Vagina (tissue), 2 donors: ENCODE results near the gene DNMT1. TPM values are rescaled to one million over a fixed set of nuclear protein-coding genes. Genes with fewer than 3 reads are reported as not detected.
A peak's percentile ranks its signal among the peaks of the same experiment; 100 is the strongest.

Experiments
- DNase-seq, 2 donors: peaks; one replicate each; pipeline ENCODE4 v3.0.0-alpha.2; 2017; ENCODE audit errors: extremely low spot score in 2 of 2
- H3K27ac ChIP-seq: fragments of 200-600 bp; sonication (generic); one replicate; pipeline ENCODE4 v1.5.1; 2019
- H3K27me3 ChIP-seq: fragments of 200-600 bp; sonication (generic); one replicate; pipeline ENCODE4 v1.5.1; 2019
- H3K36me3 ChIP-seq, 2 donors: fragments of 200-600 bp; sonication (generic); one replicate each; pipeline ENCODE4 v1.5.1; 2017 to 2019
- H3K4me1 ChIP-seq: fragments of 200-600 bp; sonication (generic); one replicate; pipeline ENCODE4 v1.5.1; 2019
- H3K4me3 ChIP-seq, 2 donors: fragments of 200-600 bp; sonication (generic); 1 replicate in 1 of 2; 2 replicates in 1 of 2; pipeline ENCODE4 v1.5.1; 2016 to 2019
- H3K9me3 ChIP-seq: fragments of 200-600 bp; sonication (generic); one replicate; pipeline ENCODE4 v1.5.1; 2019
- POLR2A ChIP-seq, 2 donors: fragments of 450-650 bp; IDR thresholded peaks; one replicate each; pipeline ENCODE4 v1.6.1; 2017; ENCODE audit warnings: antibody characterized with exemption in 2 of 2, mild to moderate bottlenecking in 2 of 2, moderate library complexity in 2 of 2
- POLR2AphosphoS5 ChIP-seq, 2 donors: sonication (generic); formaldehyde crosslinking; IDR thresholded peaks; one replicate each; pipeline ENCODE4 v1.9.0; 2017; ENCODE audit warnings: antibody characterized with exemption in 2 of 2, mild to moderate bottlenecking in 2 of 2, low read depth in 1 of 2; ENCODE audit not compliant: insufficient read depth in 1 of 2
- intact Hi-C: fragments of 100-400 bp; cut with DNase I; formaldehyde crosslinking; loops from one replicate; pipeline ENCODE4 v1.15.1; 2023
- total RNA-seq: library from RNA; depleted of rRNA; stranded (reverse); fragments of >200 nt; gene quantifications from one replicate; pipeline ENCODE4 v1.2.3, GENCODE V29; 2016
- TF ChIP-seq, protein P1 (sequence below), 3 experiments: fragments of 450-650 bp in 2 of 3; fragments of 200-600 bp in 1 of 3; sonication (generic) in 1 of 3; IDR thresholded peaks; one replicate each; pipeline ENCODE4 v1.5.1; 2017 to 2019; ENCODE audit warnings: antibody characterized with exemption in 3 of 3, mild to moderate bottlenecking in 2 of 3, moderate library complexity in 2 of 3

Gene DNMT1
- total RNA-seq, 1 donor from 2014 or later: 36.8 TPM

DNA sequence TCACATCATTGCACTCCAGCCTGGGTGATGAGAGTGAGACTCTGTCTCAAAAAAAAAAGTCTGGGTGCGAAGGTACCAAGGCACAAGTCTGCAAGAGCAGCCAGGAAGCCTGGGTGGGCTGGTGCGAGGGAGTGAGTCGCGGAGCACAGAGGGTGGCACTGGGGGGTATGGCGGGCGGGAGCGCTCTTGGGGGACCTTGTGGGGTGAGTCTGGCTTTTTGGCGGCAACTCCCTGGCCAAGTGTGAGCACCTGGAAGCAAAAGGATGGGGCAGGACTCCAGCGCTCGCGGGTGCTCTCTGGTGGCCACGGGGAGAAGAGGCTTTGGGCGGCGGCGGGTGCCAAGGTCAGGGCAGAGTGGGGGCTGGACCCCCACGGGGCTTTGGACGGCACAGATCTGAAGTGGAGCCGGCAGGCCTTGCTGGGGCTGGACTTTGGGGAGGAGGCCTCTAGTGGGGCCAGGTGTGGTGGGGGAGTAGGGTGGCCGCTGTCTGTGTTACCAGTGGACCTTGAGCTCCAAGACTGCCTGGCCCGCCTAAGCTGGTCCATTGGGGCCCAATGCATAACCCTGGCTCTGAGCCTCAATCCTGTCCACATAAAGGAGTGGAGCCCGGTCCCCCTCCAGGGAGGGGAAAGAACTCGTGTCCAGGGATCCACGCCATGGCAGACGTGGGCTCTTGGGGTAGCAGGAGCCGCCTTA lies 81.7 kb downstream of the DNMT1 start:
- Histone ChIP-seq H3K4me1 (peaks cover 11% of the 10 kb centered on the region), H3K27me3 (no peaks in the 10 kb centered on the region), H3K9me3 (no peaks in the 10 kb centered on the region), H3K4me3 (no peak overlapping the region), H3K36me3 (peaks cover 0 to 72% of the 10 kb centered on the region in 2 donors), H3K27ac (no peak overlapping the region)
- peak; percentile 84 to 95 for DNase-seq
- TF ChIP-seq, protein P1, sequence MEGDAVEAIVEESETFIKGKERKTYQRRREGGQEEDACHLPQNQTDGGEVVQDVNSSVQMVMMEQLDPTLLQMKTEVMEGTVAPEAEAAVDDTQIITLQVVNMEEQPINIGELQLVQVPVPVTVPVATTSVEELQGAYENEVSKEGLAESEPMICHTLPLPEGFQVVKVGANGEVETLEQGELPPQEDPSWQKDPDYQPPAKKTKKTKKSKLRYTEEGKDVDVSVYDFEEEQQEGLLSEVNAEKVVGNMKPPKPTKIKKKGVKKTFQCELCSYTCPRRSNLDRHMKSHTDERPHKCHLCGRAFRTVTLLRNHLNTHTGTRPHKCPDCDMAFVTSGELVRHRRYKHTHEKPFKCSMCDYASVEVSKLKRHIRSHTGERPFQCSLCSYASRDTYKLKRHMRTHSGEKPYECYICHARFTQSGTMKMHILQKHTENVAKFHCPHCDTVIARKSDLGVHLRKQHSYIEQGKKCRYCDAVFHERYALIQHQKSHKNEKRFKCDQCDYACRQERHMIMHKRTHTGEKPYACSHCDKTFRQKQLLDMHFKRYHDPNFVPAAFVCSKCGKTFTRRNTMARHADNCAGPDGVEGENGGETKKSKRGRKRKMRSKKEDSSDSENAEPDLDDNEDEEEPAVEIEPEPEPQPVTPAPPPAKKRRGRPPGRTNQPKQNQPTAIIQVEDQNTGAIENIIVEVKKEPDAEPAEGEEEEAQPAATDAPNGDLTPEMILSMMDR (IDR thresholded peaks at IDR 0.05): peak in 2 of 3 experiments; percentile 24 to 36
- TF ChIP-seq POLR2AphosphoS5 (IDR thresholded peaks at IDR 0.05; ENCODE audit: insufficient read depth in 1 of 2, low read depth in 1 of 2): no peak
- intact Hi-C loops: no loop called here

DNA sequence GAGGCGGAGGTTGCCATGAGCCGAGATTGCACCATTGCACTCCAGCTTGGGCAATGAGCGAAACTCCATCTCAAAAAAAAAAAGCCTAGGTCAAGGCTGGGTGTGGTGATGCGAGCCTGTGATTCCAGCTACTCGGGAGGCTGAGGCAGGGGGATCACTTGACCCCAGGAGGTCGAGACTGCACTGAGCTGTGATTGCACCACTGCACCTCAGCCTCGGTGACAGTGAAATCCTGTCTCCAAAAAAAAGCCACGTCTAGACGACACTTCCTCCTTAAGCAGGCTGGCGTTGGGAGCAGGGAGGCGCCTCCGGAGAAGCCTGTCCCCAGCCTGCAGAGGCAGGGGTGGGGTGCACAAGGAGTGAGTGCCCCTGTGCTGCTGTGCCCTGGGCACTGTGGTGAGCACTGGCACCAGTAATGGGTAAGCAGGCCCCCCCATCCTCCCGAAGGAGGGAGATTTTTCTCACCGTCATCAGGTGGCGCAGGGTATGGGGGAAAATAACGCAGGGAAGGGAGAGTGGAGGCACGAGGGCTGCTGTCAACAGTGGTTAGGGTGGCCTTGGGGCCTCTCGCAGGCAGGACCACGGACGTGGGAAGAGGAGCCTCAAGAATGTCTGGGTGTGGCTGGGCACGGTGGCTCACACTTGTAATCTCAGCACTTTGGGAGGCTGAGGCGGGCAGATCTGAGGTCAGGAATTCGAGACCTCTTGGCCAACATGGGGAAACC lies 82.6 kb downstream of the DNMT1 start:
- no peak overlapping the region for H3K27ac ChIP-seq
- no peaks in the 10 kb centered on the region for H3K9me3 ChIP-seq
- peaks cover 0 to 72% of the 10 kb centered on the region in 2 donors for H3K36me3 ChIP-seq
- intact Hi-C loops: no loop called here
- DNase-seq: peak; percentile 79 to 87
- peaks cover 18% of the 10 kb centered on the region for H3K4me1 ChIP-seq
- TF ChIP-seq, protein P1 (IDR thresholded peaks at IDR 0.05): no peak
- no peak for TF ChIP-seq POLR2A (IDR thresholded peaks at IDR 0.05)
- TF ChIP-seq POLR2AphosphoS5 (IDR thresholded peaks at IDR 0.05; ENCODE audit: insufficient read depth in 1 of 2, low read depth in 1 of 2): peak in 1 of 2 donors; percentile 20
- H3K4me3 ChIP-seq: no peak overlapping the region
- no peaks in the 10 kb centered on the region for H3K27me3 ChIP-seq

DNA sequence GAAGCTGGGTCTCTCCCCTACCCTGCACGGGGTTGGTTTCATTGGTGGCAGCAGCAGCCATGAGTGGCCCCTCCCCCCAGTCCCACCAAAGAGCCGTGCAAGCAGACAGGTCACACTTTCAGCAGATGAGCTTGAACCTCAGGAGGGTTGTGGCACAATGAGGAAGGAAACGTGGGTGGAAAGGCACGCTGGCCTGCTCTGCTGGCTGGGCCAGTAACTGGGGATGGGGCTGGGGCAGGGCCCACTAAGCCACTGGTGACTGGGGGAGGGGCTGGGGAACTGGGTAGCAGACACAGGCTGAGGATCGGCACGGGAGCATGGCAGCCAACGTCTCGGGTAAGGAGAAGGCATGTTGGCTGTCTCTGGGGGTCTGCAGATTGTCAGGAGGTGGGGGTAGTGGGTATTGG lies 83.3 kb downstream of the DNMT1 start, which contains the start of gene P2RY11:
Gene P2RY11 (plus strand): TSS at position 289 of the 407 bp plus-strand sequence. CDS start 29 bp downstream, at position 318.
- no peaks in the 10 kb centered on the region for H3K27me3 ChIP-seq
- H3K27ac ChIP-seq: no peak within 1 kb of the TSS
- TF ChIP-seq POLR2AphosphoS5 (IDR thresholded peaks at IDR 0.05; ENCODE audit: insufficient read depth in 1 of 2, low read depth in 1 of 2) (no peak), POLR2A (IDR thresholded peaks at IDR 0.05) (no peak)
- TF ChIP-seq, protein P1 (IDR thresholded peaks at IDR 0.05): no peak
- peak in 1 of 2 donors; percentile 91 for DNase-seq
- H3K36me3 ChIP-seq: peaks cover 0 to 64% of the 10 kb centered on the region in 2 donors
- H3K9me3 ChIP-seq: no peaks in the 10 kb centered on the region
- no peak within 1 kb of the TSS for H3K4me3 ChIP-seq
- peaks cover 26% of the 10 kb centered on the region for H3K4me1 ChIP-seq
- intact Hi-C loops: no loop called here

DNA sequence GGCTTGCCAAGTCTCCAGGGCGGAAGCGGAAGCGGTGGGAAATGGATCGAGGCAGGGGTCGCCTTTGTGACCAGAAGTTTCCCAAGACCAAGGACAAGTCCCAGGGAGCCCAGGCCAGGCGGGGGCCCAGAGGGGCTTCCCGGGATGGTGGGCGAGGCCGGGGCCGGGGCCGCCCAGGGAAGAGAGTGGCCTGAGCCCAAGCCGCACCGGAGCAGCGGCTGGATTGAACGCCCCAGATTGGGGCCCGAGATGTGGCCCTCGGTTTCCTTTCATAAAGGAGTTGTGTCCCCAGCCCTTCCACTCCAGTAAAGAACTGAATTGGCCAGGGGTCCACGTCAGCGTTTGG lies 83.8 kb downstream of the DNMT1 start:
- TF ChIP-seq POLR2A (IDR thresholded peaks at IDR 0.05) (no peak), POLR2AphosphoS5 (IDR thresholded peaks at IDR 0.05; ENCODE audit: insufficient read depth in 1 of 2, low read depth in 1 of 2) (no peak)
- TF ChIP-seq, protein P1 (IDR thresholded peaks at IDR 0.05): no peak
- DNase-seq: no peak
- intact Hi-C loops: no loop called here
- Histone ChIP-seq H3K4me3 (no peak overlapping the region), H3K27me3 (no peaks in the 10 kb centered on the region), H3K9me3 (no peaks in the 10 kb centered on the region), H3K4me1 (peaks cover 27% of the 10 kb centered on the region), H3K36me3 (peaks cover 0 to 59% of the 10 kb centered on the region in 2 donors), H3K27ac (no peak overlapping the region)
